ENCODE measurements around the gene ROBO3. TPM values are rescaled to one million over a fixed set of nuclear protein-coding genes. Genes with fewer than 3 reads are reported as not detected.

Gene ROBO3
- total RNA-seq, 1 experiment from 2014 or later, result 30.7 TPM

- Histone ChIP-seq H4K20me1 (ENCODE audit: insufficient read depth) (no peaks in the 10 kb centered on the region), H2AFZ (ENCODE audit: low read depth, low read length, poor library complexity, severe bottlenecking) (no peak within 1 kb of the TSS), H3K79me2 (ENCODE audit: insufficient read depth, low read length) (no peaks in the 10 kb centered on the region), H3K27ac (ENCODE audit: low read depth, low read length) (no peak within 1 kb of the TSS), H3K4me2 (ENCODE audit: low read length) (no peak within 1 kb of the TSS), H3K4me1 (ENCODE audit: control insufficient read depth in 1 of 2, insufficient read depth in 2 of 2, low read length in 2 of 2) (peaks cover 0 to 5% of the 10 kb centered on the region in 2 experiments; a peak in 1 of 4 replicates), H3K9me2 (ENCODE audit: insufficient read depth) (no peaks in the 10 kb centered on the region), H3K9me3 (ENCODE audit: control insufficient read depth in 1 of 2, insufficient read depth in 1 of 2, low read depth in 1 of 2, low read length in 2 of 2) (no peaks in the 10 kb centered on the region), H3K27me3 (ENCODE audit: insufficient read depth, low read length) (no peaks in the 10 kb centered on the region), H3K9ac (ENCODE audit: low read length) (no peak within 1 kb of the TSS), H3K36me3 (ENCODE audit: control insufficient read depth in 1 of 2, insufficient read depth in 2 of 2, low read length in 2 of 2) (no peaks in the 10 kb centered on the region), H3K4me3 (replicated peaks in 1 of 2; ENCODE audit: low read depth in 1 of 2, low read length in 2 of 2) (no peak within 1 kb of the TSS)
- no peak for DNase-seq (ENCODE audit: low read depth, low spot score)
- RAD21 ChIA-PET (ENCODE audit: low non-redundant PET in 1 of 2, low total read pairs in 2 of 2, uncharacterized antibody in 2 of 2, unreplicated experiment in 2 of 2), result no interaction called here
- TF ChIP-seq POLR2AphosphoS5 (IDR thresholded peaks at IDR 0.05; ENCODE audit: low read depth, low read length) (no peak), ELF1 (IDR thresholded peaks at IDR 0.05; ENCODE audit: borderline replicate concordance, low read depth) (no peak), YY1 (IDR thresholded peaks at IDR 0.05; ENCODE audit: extremely low read depth, insufficient replicate concordance, low read depth, low read length) (no peak), REST (IDR thresholded peaks at IDR 0.05; ENCODE audit: low read depth) (no peak), FOSL1 (IDR thresholded peaks at IDR 0.05; ENCODE audit: low read depth) (no peak), EGR1 (IDR thresholded peaks at IDR 0.05; ENCODE audit: low read depth) (no peak), MAX (IDR thresholded peaks at IDR 0.05) (no peak), SRF (IDR thresholded peaks at IDR 0.05; ENCODE audit: low read depth) (no peak), SP1 (IDR thresholded peaks at IDR 0.05; ENCODE audit: low read depth) (no peak), RAD21 (IDR thresholded peaks at IDR 0.05; ENCODE audit: low read depth) (no peak), ZFX (IDR thresholded peaks at IDR 0.05) (no peak), POLR2A (IDR thresholded peaks at IDR 0.05; ENCODE audit: borderline replicate concordance, extremely low read depth, insufficient read depth, insufficient read length) (no peak), ZBTB33 (IDR thresholded peaks at IDR 0.05; ENCODE audit: extremely low read depth, insufficient replicate concordance, low read length) (no peak), ATF3 (IDR thresholded peaks at IDR 0.05) (no peak), CTCF (IDR thresholded peaks at IDR 0.05 in 2 of 3, conservative IDR thresholded peaks at IDR 0.05 in 1 of 3; ENCODE audit: borderline replicate concordance in 1 of 3, insufficient read depth in 1 of 3, low read depth in 2 of 3, low read length in 2 of 3) (no peak), CBX3 (IDR thresholded peaks at IDR 0.05; ENCODE audit: low read depth) (no peak), SIN3A (IDR thresholded peaks at IDR 0.05; ENCODE audit: low read depth) (no peak), TCF7L2 (IDR thresholded peaks at IDR 0.05; ENCODE audit: borderline replicate concordance, extremely low read depth, insufficient read depth, insufficient read length) (no peak)
- BruUV-seq (replicated peaks), result no TSS peak
- no peak for ATAC-seq
- POLR2A ChIA-PET, result no interaction called here
- CTCF ChIA-PET, result no interaction called here
- intact Hi-C loops (cut with micrococcal nuclease), result no loop called here
These were observed 53.7 kb downstream of the ROBO3 start, which contains the start of gene HEPN1 for GRCh38 chr11:124918950-124919349. Gene HEPN1, plus strand, starts transcription at chr11:124919250.
